Lower lobe of right lung (tissue), 2 donors: ENCODE data around the gene GIGYF2. TPM values are rescaled to one million over a fixed set of nuclear protein-coding genes. Genes with fewer than 3 reads are reported as not detected.
A peak's percentile ranks its signal among the peaks of the same experiment; 100 is the strongest.

Source experiments
- ATAC-seq, 2 donors: fragments of 200-7000 bp; cut with Tn5 transposase; one replicate each; pipeline ENCODE4 v1.9.1; 2020 to 2022; ENCODE audit warnings: mild to moderate bottlenecking in 2 of 2, moderate library complexity in 2 of 2
- DNase-seq: peaks from one replicate; pipeline ENCODE4 v3.0.0-alpha.2; 2020
- H3K27ac ChIP-seq: fragments of 200-600 bp; one replicate; pipeline ENCODE4 v1.8.0; 2022
- H3K27me3 ChIP-seq: fragments of 200-600 bp; one replicate; pipeline ENCODE4 v1.8.0; 2022; ENCODE audit warnings: low read depth
- H3K36me3 ChIP-seq: fragments of 200-600 bp; one replicate; pipeline ENCODE4 v1.8.0; 2022; ENCODE audit warnings: mild to moderate bottlenecking
- H3K4me1 ChIP-seq: fragments of 200-600 bp; one replicate; pipeline ENCODE4 v1.8.0; 2022
- H3K4me3 ChIP-seq: fragments of 200-600 bp; one replicate; pipeline ENCODE4 v1.8.0; 2022; ENCODE audit warnings: mild to moderate bottlenecking
- H3K9me3 ChIP-seq: fragments of 200-600 bp; one replicate; pipeline ENCODE4 v1.8.0; 2022
- intact Hi-C: fragments of 100-400 bp; cut with DNase I; formaldehyde crosslinking; loops from one replicate; pipeline ENCODE4 v1.11.0; 2022
- total RNA-seq: library from RNA; stranded (reverse); fragmentation: NEBNext Ultra II Directional; extraction: Animal tissue kit (Norgen Biotek cat#: 25700); gene quantifications from one replicate; pipeline ENCODE4 v1.2.1, GENCODE V29; 2021
- TF ChIP-seq, protein P1 (sequence below): fragments of 200-600 bp; IDR thresholded peaks from one replicate; pipeline ENCODE4 v1.8.0; 2022; ENCODE audit warnings: antibody characterized with exemption, mild to moderate bottlenecking
- donor health status: DM: no; HTN: yes; CAD: no; lungs with severe emphysema.

GIGYF2 gene
- total RNA-seq, 1 donor from 2014 or later, result 67.6 TPM

DNA sequence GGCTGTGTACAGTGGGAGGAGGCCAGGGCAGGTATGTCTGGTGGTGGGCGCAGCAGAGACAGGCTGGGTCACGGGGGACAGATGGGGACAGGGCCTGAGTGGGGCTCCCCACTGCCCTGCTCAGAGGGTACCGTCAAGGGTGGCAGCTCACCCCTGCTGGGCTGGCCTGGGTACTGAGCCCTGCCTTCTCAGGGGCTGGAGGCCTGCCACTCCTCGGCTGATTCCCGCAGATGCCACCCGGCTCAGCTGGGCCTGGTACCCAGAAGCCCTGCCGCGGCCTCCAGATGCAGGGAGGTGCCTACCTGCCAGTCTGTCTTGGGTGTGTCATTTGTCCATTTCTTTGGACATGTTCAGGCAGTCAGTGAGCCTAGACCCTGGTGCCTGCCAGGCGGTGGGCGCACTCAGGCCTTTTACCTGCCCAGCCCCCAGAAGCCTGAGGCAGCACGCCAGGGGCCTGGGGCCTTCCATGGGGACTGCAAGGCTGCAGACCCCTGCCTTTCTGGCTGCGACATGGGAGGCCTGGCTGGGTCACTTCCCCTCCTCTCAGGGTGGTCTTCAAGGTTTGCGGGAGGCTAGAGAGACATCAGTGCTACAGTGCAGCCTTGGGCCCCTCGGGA, 176.3 kb downstream of the GIGYF2 start:
- intact Hi-C loops, result no loop called here

DNA sequence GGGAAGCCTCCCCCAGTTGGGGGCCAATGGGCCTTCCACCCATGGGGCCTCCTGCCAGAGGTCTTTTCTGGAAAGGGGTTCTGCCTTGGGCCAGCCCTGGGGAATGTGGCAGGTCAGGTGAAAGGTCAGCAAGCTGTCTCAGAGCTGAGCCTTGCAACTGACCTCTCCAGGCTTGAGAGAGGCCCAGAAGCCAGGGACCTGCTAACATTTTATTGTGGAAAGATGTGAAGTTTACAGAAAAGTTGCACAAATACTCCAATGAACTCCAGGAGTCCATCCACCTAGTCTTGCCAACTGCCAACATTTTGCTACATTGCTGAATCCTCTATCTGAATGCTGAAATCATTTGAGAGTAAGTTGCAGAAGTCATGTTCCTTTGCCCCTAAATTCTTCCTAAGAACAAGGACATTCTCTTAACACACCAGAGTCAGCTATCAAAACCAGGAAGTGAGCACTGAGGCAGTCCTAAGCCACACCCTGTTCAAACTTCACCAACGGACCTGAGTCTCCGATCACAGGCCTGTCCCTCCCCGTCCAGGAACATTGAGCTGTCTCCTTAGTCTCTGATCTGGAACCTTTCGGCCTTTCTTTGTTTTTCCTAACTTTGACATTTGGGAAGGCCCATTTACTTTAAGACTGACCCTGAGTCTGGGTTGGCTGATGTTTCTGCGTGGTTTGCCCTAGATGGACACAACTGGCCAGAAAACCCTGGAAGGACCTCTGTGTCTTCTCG, 176.9 kb downstream of the GIGYF2 start:
- Histone ChIP-seq H3K4me1 (peaks cover 7% of the 10 kb centered on the region), H3K27me3 (peaks cover 27% of the 10 kb centered on the region), H3K27ac (no peak overlapping the region), H3K36me3 (no peaks in the 10 kb centered on the region), H3K9me3 (no peaks in the 10 kb centered on the region), H3K4me3 (no peak overlapping the region)
- DNase-seq (no peak), ATAC-seq (no peak)
- intact Hi-C loops, result no loop called here
- TF ChIP-seq, protein P1, sequence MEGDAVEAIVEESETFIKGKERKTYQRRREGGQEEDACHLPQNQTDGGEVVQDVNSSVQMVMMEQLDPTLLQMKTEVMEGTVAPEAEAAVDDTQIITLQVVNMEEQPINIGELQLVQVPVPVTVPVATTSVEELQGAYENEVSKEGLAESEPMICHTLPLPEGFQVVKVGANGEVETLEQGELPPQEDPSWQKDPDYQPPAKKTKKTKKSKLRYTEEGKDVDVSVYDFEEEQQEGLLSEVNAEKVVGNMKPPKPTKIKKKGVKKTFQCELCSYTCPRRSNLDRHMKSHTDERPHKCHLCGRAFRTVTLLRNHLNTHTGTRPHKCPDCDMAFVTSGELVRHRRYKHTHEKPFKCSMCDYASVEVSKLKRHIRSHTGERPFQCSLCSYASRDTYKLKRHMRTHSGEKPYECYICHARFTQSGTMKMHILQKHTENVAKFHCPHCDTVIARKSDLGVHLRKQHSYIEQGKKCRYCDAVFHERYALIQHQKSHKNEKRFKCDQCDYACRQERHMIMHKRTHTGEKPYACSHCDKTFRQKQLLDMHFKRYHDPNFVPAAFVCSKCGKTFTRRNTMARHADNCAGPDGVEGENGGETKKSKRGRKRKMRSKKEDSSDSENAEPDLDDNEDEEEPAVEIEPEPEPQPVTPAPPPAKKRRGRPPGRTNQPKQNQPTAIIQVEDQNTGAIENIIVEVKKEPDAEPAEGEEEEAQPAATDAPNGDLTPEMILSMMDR, result no peak

More for the DNA sequence above, 176.3 kb downstream of the GIGYF2 start:
- TF ChIP-seq, protein P1, result no peak
- Histone ChIP-seq H3K36me3 (no peaks in the 10 kb centered on the region), H3K9me3 (no peaks in the 10 kb centered on the region), H3K4me1 (peaks cover 7% of the 10 kb centered on the region), H3K4me3 (no peak overlapping the region), H3K27me3 (peaks cover 27% of the 10 kb centered on the region), H3K27ac (no peak overlapping the region)
- DNase-seq, result no peak
- no peak for ATAC-seq

DNA sequence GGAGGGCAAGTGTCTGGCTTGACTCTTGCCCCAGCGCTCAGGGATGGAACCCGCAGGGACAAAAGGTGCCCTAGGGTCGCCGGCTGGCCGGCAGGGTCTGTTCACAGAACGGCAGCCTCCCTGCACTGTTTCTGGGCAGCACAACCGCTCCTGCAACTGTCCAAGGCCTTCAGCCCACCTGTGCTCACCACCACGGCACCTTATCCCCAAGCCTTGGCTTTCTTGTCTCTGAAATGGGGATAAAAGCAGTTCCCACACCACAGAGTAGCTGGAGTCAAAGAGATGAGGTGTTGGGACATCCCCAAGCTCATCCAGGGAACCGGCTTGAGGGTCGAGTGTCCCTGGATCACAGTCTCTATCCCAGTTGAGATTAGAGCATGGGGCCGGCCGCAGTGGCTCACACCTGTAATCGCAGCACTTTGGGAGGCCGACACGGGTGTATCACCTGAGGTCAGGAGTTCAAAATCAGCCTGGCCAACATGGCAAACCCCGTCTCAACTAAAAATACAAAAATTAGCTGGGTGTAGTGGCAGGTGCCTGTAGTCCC, 177.6 kb downstream of the GIGYF2 start:
- H3K27ac ChIP-seq, result no peak overlapping the region
- TF ChIP-seq, protein P1, result no peak
- no peaks in the 10 kb centered on the region for H3K36me3 ChIP-seq
- no peak overlapping the region for H3K4me3 ChIP-seq
- DNase-seq (no peak), ATAC-seq (no peak)
- intact Hi-C loops, result no loop called here
- H3K9me3 ChIP-seq, result no peaks in the 10 kb centered on the region
- H3K4me1 ChIP-seq, result peaks cover 7% of the 10 kb centered on the region
- peaks cover 27% of the 10 kb centered on the region for H3K27me3 ChIP-seq

DNA sequence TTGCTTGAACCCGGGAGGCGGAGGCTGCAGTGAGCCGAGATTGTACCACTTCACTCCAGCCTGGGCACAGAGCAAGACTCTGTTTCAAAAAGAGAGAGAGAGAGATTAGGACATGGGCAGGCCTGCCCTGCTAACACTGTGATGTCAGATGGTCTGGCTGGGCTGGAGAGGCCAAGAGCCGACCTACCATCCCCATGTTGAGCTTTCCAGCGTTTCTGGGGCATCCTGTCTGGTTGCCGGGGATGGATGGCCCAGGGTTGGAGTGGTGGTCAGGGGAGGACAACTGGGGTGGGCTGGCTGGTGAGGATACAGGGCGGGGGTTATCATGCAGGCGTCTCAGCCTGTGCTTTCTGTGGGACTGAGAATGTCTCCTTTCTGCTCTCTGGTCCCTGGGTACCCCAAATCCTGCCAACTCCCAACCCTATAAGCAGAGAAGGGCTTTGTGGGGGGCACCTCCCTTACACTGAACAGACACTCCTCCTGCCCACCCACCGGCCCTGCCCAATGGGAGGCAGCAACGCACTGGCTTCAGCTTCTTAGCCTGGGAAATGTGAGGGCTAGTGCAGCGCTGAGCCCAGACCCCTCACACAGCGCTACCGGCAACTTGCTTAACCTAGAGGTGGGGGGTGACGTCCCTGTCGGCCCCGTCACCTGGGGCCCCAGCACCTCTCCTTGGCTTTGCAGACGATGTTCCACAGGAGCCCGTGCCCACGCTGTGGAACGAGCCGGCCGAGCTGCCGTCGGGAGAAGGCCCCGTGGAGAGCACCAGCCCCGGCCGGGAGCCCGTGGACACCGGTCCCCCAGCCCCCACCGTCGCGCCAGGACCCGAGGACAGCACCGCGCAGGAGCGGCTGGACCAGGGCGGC, 178.4 kb downstream of the GIGYF2 start:
- TF ChIP-seq, protein P1, result no peak
- no peak for DNase-seq

More for the DNA sequence above, 178.4 kb downstream of the GIGYF2 start:
- H3K9me3 ChIP-seq, result no peaks in the 10 kb centered on the region
- H3K27ac ChIP-seq, result no peak overlapping the region
- peaks cover 27% of the 10 kb centered on the region for H3K27me3 ChIP-seq
- intact Hi-C loops, result no loop called here
- no peaks in the 10 kb centered on the region for H3K36me3 ChIP-seq
- peaks cover 7% of the 10 kb centered on the region for H3K4me1 ChIP-seq
- peak overlapping the region; percentile 46 for H3K4me3 ChIP-seq
- ATAC-seq, result peak in 1 of 2 donors; percentile 3
